Cardiac muscle cell (in vitro differentiated cells and primary cell): ENCODE measurements around the gene HERC5. TPM values are rescaled to one million over a fixed set of nuclear protein-coding genes. Genes with fewer than 3 reads are reported as not detected.
"Not testable (repeated sequence)": the region's sequence is repeated elsewhere in the genome, so short reads cannot be mapped to it uniquely, and the experiment has no call there.

ENCODE experiments used
- DNase-seq, 2 donors: peaks; one replicate each; pipeline versions ENCODE4 v3.0.0 to v3.0.0-alpha.2; 2010 to 2017; ENCODE audit warnings: low read depth in 1 of 2, low spot score in 1 of 2
- H3K27ac ChIP-seq: fragments of 200-600 bp; sonication (generic); 2 replicates; pipeline ENCODE4 v1.5.1; 2016
- H3K27me3 ChIP-seq: fragments of 200-600 bp; sonication (generic); 2 replicates; pipeline ENCODE4 v1.6.0; 2016; ENCODE audit warnings: control low read depth
- H3K36me3 ChIP-seq: fragments of 200-600 bp; sonication (generic); 2 replicates; pipeline ENCODE4 v1.5.1; 2016; ENCODE audit warnings: control low read depth
- H3K4me1 ChIP-seq: fragments of 200-600 bp; sonication (generic); 2 replicates; pipeline ENCODE4 v1.8.1; 2017; ENCODE audit warnings: low read depth, mild to moderate bottlenecking, mixed run types
- H3K4me3 ChIP-seq: fragments of 200-600 bp; sonication (generic); 2 replicates; pipeline ENCODE4 v1.5.1; 2016; ENCODE audit warnings: mild to moderate bottlenecking
- H3K9me3 ChIP-seq: fragments of 200-600 bp; sonication (generic); 2 replicates; pipeline ENCODE4 v1.5.1; 2017; ENCODE audit warnings: low read depth, mild to moderate bottlenecking, control low read depth
- polyA plus RNA-seq: library from polyadenylated mRNA; unstranded; fragments of >200 nt; fragmentation: Nextera tagmentation; extraction: Ambion mirVana; gene quantifications from 2 replicates; pipeline ENCODE4 v1.2.1, GENCODE V29; 2016
- total RNA-seq: library from RNA; depleted of rRNA; stranded (reverse); fragments of >200 nt; gene quantifications from 2 replicates; pipeline ENCODE4 v1.2.3, GENCODE V29; 2016
- TF ChIP-seq, protein P1 (sequence below): IDR thresholded peaks from 2 replicates; pipeline ENCODE4 v1.5.1; 2012; ENCODE audit warnings: low read depth, mild to moderate bottlenecking, low read length

HERC5 gene
- total and polyA plus RNA-seq, 2 experiments from 2014 or later, result 1.1 to 2.4 TPM

DNA sequence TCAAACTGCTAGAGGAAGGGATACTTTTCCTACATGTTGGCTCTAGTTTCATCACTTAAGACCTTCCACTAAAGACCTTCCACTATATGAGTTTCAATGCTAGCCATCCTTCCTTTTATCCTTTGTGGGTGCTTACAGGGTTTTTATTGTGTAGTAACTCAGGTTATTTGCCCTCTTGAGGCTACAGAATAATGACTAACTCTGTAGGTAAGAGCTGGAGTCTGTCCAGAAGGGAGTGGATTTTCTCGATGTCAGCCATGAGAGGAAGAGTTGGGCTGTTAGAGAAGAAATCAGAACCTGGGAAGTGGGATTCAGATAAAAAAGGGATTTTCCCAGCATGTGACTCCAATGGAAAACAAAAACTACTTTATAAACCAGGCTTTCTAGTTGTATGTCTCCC lies 27.5 kb upstream of the HERC5 start:
- H3K9me3 ChIP-seq, result no peaks in the 10 kb centered on the region
- H3K4me3 ChIP-seq, result no peak overlapping the region
- no peak overlapping the region for H3K27ac ChIP-seq
- H3K27me3 ChIP-seq, result no peaks in the 10 kb centered on the region
- H3K36me3 ChIP-seq, result no peaks in the 10 kb centered on the region
- no peaks in the 10 kb centered on the region for H3K4me1 ChIP-seq
- TF ChIP-seq, protein P1, sequence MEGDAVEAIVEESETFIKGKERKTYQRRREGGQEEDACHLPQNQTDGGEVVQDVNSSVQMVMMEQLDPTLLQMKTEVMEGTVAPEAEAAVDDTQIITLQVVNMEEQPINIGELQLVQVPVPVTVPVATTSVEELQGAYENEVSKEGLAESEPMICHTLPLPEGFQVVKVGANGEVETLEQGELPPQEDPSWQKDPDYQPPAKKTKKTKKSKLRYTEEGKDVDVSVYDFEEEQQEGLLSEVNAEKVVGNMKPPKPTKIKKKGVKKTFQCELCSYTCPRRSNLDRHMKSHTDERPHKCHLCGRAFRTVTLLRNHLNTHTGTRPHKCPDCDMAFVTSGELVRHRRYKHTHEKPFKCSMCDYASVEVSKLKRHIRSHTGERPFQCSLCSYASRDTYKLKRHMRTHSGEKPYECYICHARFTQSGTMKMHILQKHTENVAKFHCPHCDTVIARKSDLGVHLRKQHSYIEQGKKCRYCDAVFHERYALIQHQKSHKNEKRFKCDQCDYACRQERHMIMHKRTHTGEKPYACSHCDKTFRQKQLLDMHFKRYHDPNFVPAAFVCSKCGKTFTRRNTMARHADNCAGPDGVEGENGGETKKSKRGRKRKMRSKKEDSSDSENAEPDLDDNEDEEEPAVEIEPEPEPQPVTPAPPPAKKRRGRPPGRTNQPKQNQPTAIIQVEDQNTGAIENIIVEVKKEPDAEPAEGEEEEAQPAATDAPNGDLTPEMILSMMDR, result no peak
- DNase-seq, result no peak

DNA sequence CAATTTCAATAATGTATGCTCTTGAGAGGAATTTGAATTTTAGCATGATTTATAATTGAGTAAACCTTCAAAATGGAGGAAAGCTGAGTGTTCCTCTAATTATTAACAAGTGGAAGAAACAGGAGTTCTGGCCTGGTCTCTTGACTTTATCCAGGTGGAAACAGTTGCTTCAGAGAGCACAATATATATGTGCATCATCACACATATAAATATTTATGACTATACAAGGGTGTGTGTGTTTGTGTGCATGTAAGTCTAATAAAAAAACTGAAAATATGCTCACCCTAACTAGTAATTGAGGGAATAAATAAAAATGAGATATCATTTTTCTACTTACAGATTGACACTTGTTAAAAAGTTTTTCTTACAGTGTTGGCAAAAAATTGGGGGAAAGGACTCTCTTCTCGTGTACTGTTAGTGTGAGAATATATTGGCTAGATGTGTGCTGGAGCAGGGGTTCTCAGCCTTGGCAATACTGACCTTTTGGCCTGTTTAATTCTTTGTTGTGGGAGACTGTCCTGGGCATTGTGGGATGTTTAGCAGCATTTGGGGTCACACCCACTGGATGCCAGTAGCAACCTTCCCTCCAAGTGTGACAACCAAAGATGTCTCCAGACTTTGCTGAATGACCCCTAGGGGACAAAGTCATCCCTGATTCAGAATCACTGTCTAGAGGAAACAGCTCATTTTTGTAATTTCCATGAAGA lies 20.8 kb upstream of the HERC5 start:
- TF ChIP-seq, protein P1, result no peak
- H3K4me3 ChIP-seq, result no peak overlapping the region
- no peaks in the 10 kb centered on the region for H3K4me1 ChIP-seq
- no peaks in the 10 kb centered on the region for H3K36me3 ChIP-seq
- no peaks in the 10 kb centered on the region for H3K9me3 ChIP-seq
- no peak overlapping the region for H3K27ac ChIP-seq
- no peaks in the 10 kb centered on the region for H3K27me3 ChIP-seq
- no peak for DNase-seq

DNA sequence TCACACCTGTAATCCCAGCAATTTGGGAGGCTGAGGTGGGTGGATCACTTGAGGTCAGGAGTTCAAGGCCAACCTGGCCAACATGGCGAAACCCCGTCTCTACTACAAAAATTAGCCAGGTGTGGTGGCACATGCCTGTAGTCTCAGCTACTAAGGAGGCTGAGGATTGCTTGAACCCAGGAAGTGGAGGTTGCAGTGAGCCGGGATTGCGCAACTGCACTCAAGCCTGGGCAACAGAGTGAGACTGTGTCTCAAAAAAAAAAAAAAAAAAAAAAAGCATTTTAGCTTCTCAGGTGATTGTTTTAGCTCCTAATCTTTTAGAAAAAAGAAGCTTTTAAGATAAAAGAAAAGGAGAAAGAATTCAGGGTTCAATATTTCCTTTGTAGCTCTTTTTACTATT lies 19.0 kb upstream of the HERC5 start:
- not testable (repeated sequence) for H3K4me1 ChIP-seq, H3K27me3 ChIP-seq, H3K27ac ChIP-seq, H3K9me3 ChIP-seq, DNase-seq, H3K36me3 ChIP-seq, H3K4me3 ChIP-seq

DNA sequence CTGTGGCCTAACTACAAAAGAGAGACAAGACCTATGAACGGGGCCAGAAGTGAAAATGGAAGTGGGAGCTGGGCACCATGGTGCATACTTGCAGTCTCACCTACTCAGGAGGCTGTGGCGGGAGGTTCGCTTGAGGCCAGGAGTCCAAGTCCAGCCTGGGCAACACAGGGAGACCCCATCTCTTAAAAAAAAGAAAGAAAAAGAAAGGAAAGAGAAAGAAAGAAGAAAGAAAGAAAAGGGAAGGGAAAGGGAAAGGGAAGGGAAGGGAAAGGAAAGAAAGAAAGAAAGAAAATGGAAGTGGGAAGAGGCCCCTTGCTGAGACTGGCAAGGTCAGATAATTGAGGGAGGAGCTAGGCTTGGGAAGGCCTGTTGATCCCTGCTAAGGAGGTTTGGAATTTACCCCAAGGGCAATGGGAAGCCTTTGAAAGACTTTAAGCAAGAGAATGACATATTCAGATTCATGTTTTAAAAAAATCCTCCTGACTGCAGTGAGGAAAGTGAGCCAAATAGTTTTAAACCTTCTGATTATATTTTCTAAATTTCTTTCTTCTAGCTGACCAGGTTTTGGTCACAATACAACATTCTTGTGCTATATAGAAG lies 17.7 kb upstream of the HERC5 start:
- no peaks in the 10 kb centered on the region for H3K9me3 ChIP-seq
- H3K36me3 ChIP-seq, result no peaks in the 10 kb centered on the region
- no peak overlapping the region for H3K27ac ChIP-seq
- TF ChIP-seq, protein P1, result no peak
- H3K27me3 ChIP-seq, result no peaks in the 10 kb centered on the region
- H3K4me1 ChIP-seq, result no peaks in the 10 kb centered on the region
- H3K4me3 ChIP-seq, result no peak overlapping the region
- DNase-seq, result no peak

DNA sequence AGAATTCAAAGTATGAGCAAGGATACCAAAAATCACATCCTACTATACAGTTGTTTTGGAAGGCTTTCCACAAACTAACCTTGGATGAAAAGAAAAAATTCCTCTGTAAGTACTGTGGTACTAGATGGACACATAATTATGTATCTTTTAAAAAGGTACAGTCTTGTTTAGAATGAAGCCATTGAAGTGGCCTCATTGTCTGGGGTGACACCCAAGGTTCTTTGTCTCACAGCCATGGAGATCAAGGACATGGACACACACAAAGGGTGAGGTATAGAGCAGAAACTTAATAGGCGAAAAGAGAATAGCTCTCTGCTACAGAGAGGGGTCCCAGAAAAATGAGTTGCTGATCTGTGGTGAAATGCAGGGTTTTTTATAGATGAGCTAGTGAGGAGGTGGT lies 16.8 kb upstream of the HERC5 start:
- no peaks in the 10 kb centered on the region for H3K27me3 ChIP-seq
- DNase-seq, result no peak
- no peak overlapping the region for H3K4me3 ChIP-seq
- no peaks in the 10 kb centered on the region for H3K9me3 ChIP-seq
- H3K4me1 ChIP-seq, result no peaks in the 10 kb centered on the region
- H3K27ac ChIP-seq, result no peak overlapping the region
- TF ChIP-seq, protein P1, result no peak
- no peaks in the 10 kb centered on the region for H3K36me3 ChIP-seq

DNA sequence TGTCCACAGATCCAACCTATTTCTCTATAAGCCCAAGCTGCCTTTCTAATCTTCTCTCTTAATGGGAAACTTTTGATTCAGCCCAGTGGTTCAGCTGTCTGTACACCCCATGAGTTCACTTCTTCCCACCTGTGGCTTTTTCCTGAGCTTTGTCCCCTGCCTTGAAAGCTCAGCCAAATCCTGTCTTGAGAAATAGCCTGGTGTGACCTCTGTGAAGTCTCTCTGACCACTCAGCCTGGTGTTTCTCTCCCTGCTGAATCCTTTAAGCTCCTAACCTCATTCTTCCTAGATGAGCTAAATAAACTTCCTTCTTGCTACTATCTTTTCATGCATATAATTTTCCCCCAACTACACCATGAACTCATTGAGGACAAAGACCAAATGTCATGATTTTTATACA lies 15.2 kb upstream of the HERC5 start:
- TF ChIP-seq, protein P1, result no peak
- Histone ChIP-seq H3K9me3 (no peaks in the 10 kb centered on the region), H3K27me3 (no peaks in the 10 kb centered on the region), H3K36me3 (no peaks in the 10 kb centered on the region), H3K4me3 (no peak overlapping the region), H3K27ac (no peak overlapping the region), H3K4me1 (no peaks in the 10 kb centered on the region)
- no peak for DNase-seq
